ENCODE measurements around the gene PLXDC2. TPM values are rescaled to one million over a fixed set of nuclear protein-coding genes. Genes with fewer than 3 reads are reported as not detected.
"Not testable (repeated sequence)": the region's sequence is repeated elsewhere in the genome, so short reads cannot be mapped to it uniquely, and the experiment has no call there.

Gene PLXDC2
- total and polyA plus RNA-seq, 11 donors: 3.4 to 36.4 (median 17.1) TPM

- Histone ChIP-seq H3K4me3 (no peak overlapping the region), H3K27ac (no peak overlapping the region), H3K9me3 (no peaks in the 10 kb centered on the region), H3K4me1 (peaks cover 0 to 53% (median 17%) of the 10 kb centered on the region in 12 donors), H3K27me3 (no peaks in the 10 kb centered on the region), H3K36me3 (peaks cover 0 to 18% (median 0%) of the 10 kb centered on the region in 9 donors)
- no peak for DNase-seq
- ATAC-seq: no peak
- 79 to 100% (median 92%) methylated on average over 1 of the region's 1 CpG for WGBS, 4 donors
- TF ChIP-seq POLR2A (IDR thresholded peaks at IDR 0.05) (no peak), CTCF (IDR thresholded peaks at IDR 0.05) (no peak)
- intact Hi-C loops (cut with DNase I): no loop called here
Observed at GRCh38 chr10:19999431-19999830, 183.2 kb downstream of the PLXDC2 start.

- not testable (repeated sequence) for ATAC-seq, H3K4me3 ChIP-seq, H3K27me3 ChIP-seq, H3K9me3 ChIP-seq, DNase-seq
- 96 to 100% (median 97%) methylated on average over 2 of the region's 2 CpGs for WGBS, 4 donors
- intact Hi-C loops (cut with DNase I): loop anchor here in 3 of 10 donors (10.0 kb wide), 3 partner anchors 47 to 187 kb away; partner anchors contain the start of gene PLXDC2 (in 1 of the 3)
- H3K36me3 ChIP-seq: peaks cover 0 to 18% (median 0%) of the 10 kb centered on the region in 9 donors
- H3K4me1 ChIP-seq: peaks cover 0 to 66% (median 26%) of the 10 kb centered on the region in 12 donors
- H3K27ac ChIP-seq: peak overlapping the region in 2 of 12 donors; percentile 7 to 95
Observed at GRCh38 chr10:20002026-20002425, 185.8 kb downstream of the PLXDC2 start.

- peaks cover 0 to 66% (median 29%) of the 10 kb centered on the region in 12 donors for H3K4me1 ChIP-seq
- 61 to 99% (median 95%) methylated on average over 3 of the region's 3 CpGs for WGBS, 4 donors
- ATAC-seq (no peak), DNase-seq (no peak)
- intact Hi-C loops (cut with DNase I): loop anchor here in 3 of 10 donors (10.0 kb wide), 3 partner anchors 48 to 188 kb away; partner anchors contain the start of gene PLXDC2 (in 1 of the 3)
- H3K9me3 ChIP-seq: no peaks in the 10 kb centered on the region
- TF ChIP-seq POLR2A (IDR thresholded peaks at IDR 0.05) (no peak), CTCF (IDR thresholded peaks at IDR 0.05) (no peak)
- H3K4me3 ChIP-seq: no peak overlapping the region
- H3K36me3 ChIP-seq: peaks cover 0 to 18% (median 0%) of the 10 kb centered on the region in 9 donors
- H3K27me3 ChIP-seq: no peaks in the 10 kb centered on the region
- peak overlapping the region in 7 of 12 donors; percentile 3 to 95 (median 52) for H3K27ac ChIP-seq
Observed at GRCh38 chr10:20002657-20003056, 186.4 kb downstream of the PLXDC2 start.

GRCh38 chr10:20004087-20004523, 187.9 kb downstream of the PLXDC2 start:
- H3K27ac ChIP-seq: peak overlapping the region; percentile 42 to 95 (median 62)
- H3K27me3 ChIP-seq: no peaks in the 10 kb centered on the region
- intact Hi-C loops (cut with DNase I): loop anchor here in 3 of 10 donors (10.0 kb wide), 3 partner anchors 49 to 189 kb away; partner anchors contain the start of gene PLXDC2 (in 1 of the 3)
- no peak overlapping the region for H3K4me3 ChIP-seq
- 46 to 57% (median 49%) methylated on average over 3 of the region's 3 CpGs for WGBS, 4 donors
- TF ChIP-seq POLR2A (IDR thresholded peaks at IDR 0.05) (no peak), CTCF (IDR thresholded peaks at IDR 0.05) (no peak)
- peak; percentile 24 to 73 (median 67) for DNase-seq
- no peaks in the 10 kb centered on the region for H3K9me3 ChIP-seq
- peaks cover 0 to 18% (median 0%) of the 10 kb centered on the region in 9 donors for H3K36me3 ChIP-seq
- peaks cover 0 to 57% (median 27%) of the 10 kb centered on the region in 12 donors for H3K4me1 ChIP-seq
- ATAC-seq: peak; percentile 43 to 73 (median 56)

All from heart left ventricle (tissue), 16 donors.